ENCODE measurements around the gene CR1. TPM values are rescaled to one million over a fixed set of nuclear protein-coding genes. Genes with fewer than 3 reads are reported as not detected.

CR1 gene
- total RNA-seq, result 1 to 10 TPM in 2 of 3 donors, under 1 TPM in 1; 0.84 to 7.2 (median 3.8) TPM
- long read RNA-seq, donor 1, partial matches to known transcripts, result 2 of 2 reads
- long read RNA-seq, donor 1, other reads (novel, unspliced or antisense), result 0 of 2 reads
- long read RNA-seq, donor 2, partial matches to known transcripts, result 0 of 1 reads
- long read RNA-seq, donor 2, other reads (novel, unspliced or antisense), result 0 of 1 reads

DNA sequence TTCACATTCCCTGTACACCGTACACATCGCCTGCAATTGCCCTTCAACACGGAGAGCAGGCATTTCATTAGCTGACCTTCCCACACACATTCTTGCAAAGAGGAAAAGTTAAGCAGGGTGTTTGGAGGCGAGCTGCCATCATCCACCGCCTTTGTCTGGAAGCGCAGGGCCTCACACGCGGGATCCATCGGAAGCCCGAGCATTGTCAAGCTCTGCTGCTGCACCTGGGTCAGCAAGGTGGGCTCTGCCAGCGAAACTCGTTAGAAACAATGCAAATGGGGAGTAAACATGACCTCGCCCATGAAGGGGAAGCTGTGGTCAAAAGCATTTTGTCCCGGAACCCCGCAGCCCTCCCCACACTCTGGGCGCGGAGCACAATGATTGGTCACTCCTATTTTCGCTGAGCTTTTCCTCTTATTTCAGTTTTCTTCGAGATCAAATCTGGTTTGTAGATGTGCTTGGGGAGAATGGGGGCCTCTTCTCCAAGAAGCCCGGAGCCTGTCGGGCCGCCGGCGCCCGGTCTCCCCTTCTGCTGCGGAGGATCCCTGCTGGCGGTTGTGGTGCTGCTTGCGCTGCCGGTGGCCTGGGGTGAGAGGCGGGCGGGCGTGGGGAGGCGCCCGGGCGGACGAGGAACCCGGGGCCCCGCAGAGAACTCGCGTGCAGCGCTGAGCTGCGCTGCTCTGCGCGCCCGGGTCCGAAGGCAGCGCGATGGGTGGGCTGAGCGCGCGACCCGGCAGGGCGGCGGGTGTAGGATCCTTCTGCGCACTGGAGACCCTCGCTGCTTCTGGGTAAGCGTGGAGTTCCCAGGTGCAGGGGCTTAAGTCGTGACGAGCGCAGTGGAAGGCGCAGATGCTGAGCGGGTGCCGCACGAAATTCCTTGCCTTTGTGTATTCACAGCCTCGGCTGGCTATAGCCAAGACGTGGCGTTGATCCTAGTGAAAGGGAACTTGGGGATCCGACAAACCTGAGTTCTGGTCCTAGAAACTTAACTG, at the start of gene CR1:
TSS of gene CR1 (plus strand) at position 357 of the 992 bp plus-strand sequence. CDS start at position 468, 111 bp downstream.
- no peaks in the 10 kb centered on the region for H3K9me3 ChIP-seq
- peaks cover 6% of the 10 kb centered on the region for H3K4me1 ChIP-seq (ENCODE audit: low read depth)
- intact Hi-C loops (cut with DNase I, micrococcal nuclease), result loop anchor here in 1 of 2 donors (5.0 kb wide), 1 partner anchor 414 kb away; no protein-coding TSS in a partner anchor
- peak; percentile 17 to 55 (median 43) for DNase-seq
- no peak within 1 kb of the TSS for H3K4me3 ChIP-seq
- TF ChIP-seq CTCF (IDR thresholded peaks at IDR 0.05), result no peak
- H3K36me3 ChIP-seq (ENCODE audit: low read depth), result no peaks in the 10 kb centered on the region
- ATAC-seq, result peak; percentile 72

- ATAC-seq, result no peak
Observed at GRCh38 chr1:207453710-207454045, 42.3 kb upstream of the CR1 start.

GRCh38 chr1:207454046-207454964, 41.7 kb upstream of the CR1 start, which contains the start of gene CR2:
TSS of gene CR2 (plus strand) at chr1:207454328. CDS start at chr1:207454419, 91 bp downstream.
- H3K9me3 ChIP-seq, result no peaks in the 10 kb centered on the region
- intact Hi-C loops (cut with DNase I, micrococcal nuclease), result no loop called here
- no peaks in the 10 kb centered on the region for H3K36me3 ChIP-seq (ENCODE audit: low read depth)
- peaks cover 14% of the 10 kb centered on the region for H3K4me1 ChIP-seq (ENCODE audit: low read depth)
- TF ChIP-seq CTCF (IDR thresholded peaks at IDR 0.05), result no peak
- H3K4me3 ChIP-seq, result no peak within 1 kb of the TSS
- DNase-seq (peak; percentile 56 to 82 (median 64)), ATAC-seq (peak; percentile 97)

More at GRCh38 chr1:207453710-207454045, 42.3 kb upstream of the CR1 start:
- intact Hi-C loops (cut with DNase I, micrococcal nuclease), result no loop called here
- TF ChIP-seq CTCF (IDR thresholded peaks at IDR 0.05), result no peak
- Histone ChIP-seq H3K9me3 (no peaks in the 10 kb centered on the region), H3K4me1 (ENCODE audit: low read depth) (peaks cover 14% of the 10 kb centered on the region), H3K4me3 (no peak overlapping the region), H3K36me3 (ENCODE audit: low read depth) (no peaks in the 10 kb centered on the region)
- no peak for DNase-seq

DNA sequence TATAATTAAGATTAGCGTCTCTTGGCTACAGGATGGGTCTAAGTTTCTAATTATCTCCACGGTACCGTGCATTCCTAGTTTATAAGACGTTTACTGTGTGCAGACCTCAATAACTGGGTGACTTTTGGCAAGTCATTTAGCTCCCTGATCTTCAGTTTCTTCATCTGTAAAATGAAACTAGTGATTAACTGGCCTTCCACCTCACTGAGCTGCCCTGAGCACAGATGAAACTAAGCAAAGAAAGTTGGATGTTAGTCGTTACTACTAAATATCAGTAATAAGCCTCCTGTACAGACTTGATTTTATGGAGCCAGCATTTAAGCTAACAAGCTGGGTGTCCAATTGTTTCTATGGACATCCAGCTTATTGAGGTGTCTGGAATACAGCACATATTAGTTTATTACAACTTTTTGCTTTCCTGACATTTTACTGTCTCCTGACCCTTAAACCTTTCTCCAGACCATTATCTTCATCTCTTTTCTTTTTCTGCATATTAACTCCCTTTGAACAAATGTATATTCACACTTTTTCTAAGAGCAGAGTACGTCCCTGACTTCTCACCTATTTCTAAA, 40.7 kb upstream of the CR1 start:
- Histone ChIP-seq H3K4me3 (no peak overlapping the region), H3K9me3 (no peaks in the 10 kb centered on the region), H3K4me1 (ENCODE audit: low read depth) (peaks cover 14% of the 10 kb centered on the region), H3K36me3 (ENCODE audit: low read depth) (no peaks in the 10 kb centered on the region)
- DNase-seq (no peak), ATAC-seq (no peak)
- intact Hi-C loops (cut with DNase I, micrococcal nuclease), result no loop called here
- TF ChIP-seq CTCF (IDR thresholded peaks at IDR 0.05), result no peak

DNA sequence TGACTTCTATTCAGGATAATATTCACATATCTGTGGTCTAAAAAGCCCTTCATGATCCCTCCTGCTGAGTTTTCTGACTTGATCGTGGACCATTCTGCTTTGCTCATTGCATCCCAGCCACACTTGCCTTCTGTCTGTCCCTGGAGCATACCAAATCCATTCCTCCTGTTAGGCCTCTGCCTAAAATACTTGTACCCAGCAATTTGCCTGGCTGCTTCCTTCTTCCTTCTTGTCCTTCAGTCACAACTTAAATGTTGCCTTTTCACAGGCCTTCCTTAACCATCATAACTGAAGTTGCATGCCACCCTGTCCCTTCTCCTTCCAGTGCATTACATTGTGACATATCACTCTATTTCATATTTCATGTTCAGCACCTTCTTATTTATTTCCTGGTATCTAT, 37.5 kb upstream of the CR1 start:
- ATAC-seq, result no peak
- no peak for TF ChIP-seq CTCF (IDR thresholded peaks at IDR 0.05)

More for the DNA sequence above, 37.5 kb upstream of the CR1 start:
- H3K4me3 ChIP-seq, result no peak overlapping the region
- no peaks in the 10 kb centered on the region for H3K9me3 ChIP-seq
- DNase-seq, result no peak
- peaks cover 14% of the 10 kb centered on the region for H3K4me1 ChIP-seq (ENCODE audit: low read depth)
- intact Hi-C loops (cut with DNase I, micrococcal nuclease), result no loop called here
- H3K36me3 ChIP-seq (ENCODE audit: low read depth), result no peaks in the 10 kb centered on the region

Measured in mucosa of descending colon (tissue), 3 donors.